Pancreas (tissue), 10 donors: Measurements from ENCODE around the gene XBP1. TPM values are rescaled to one million over a fixed set of nuclear protein-coding genes. Genes with fewer than 3 reads are reported as not detected.

Experiments
- ATAC-seq, 4 donors: fragments of 200-7000 bp; cut with Tn5 transposase; one replicate each; pipeline versions ENCODE4 v1.8.0 to v1.9.1; 2020; ENCODE audit warnings: mild to moderate bottlenecking in 4 of 4, moderate library complexity in 4 of 4
- DNase-seq, 6 donors: peaks; one replicate each; pipeline ENCODE4 v3.0.0-alpha.2; 2020
- FAIRE-seq: peaks from 2 replicates; lab custom pipeline; 2012; peaks lifted over from hg19 to GRCh38; lab: Jason Lieb, UNC
- H3K27ac ChIP-seq, 4 donors: fragments of 200-600 bp; sonication (generic); 1 replicate in 3 of 4; 2 replicates in 1 of 4; pipeline versions ENCODE4 v1.5.0 to v1.8.0; 2020
- H3K27me3 ChIP-seq, 4 donors: fragments of 200-600 bp; one replicate each; pipeline ENCODE4 v1.8.0; 2021
- H3K36me3 ChIP-seq, 3 donors: fragments of 200-600 bp; sonication (generic) in 1 of 3; one replicate each; pipeline versions ENCODE4 v1.5.0 to v1.8.0; 2020 to 2021
- H3K4me1 ChIP-seq, 3 donors: fragments of 200-600 bp; one replicate each; pipeline ENCODE4 v1.8.0; 2021
- H3K4me3 ChIP-seq, 4 donors: fragments of 200-600 bp; sonication (generic) in 2 of 4; one replicate each; pipeline versions ENCODE4 v1.5.0 to v1.8.0; 2020 to 2021
- H3K9me3 ChIP-seq, 4 donors: fragments of 200-600 bp; one replicate each; pipeline ENCODE4 v1.8.0; 2021
- CTCF ChIP-seq, 4 donors: fragments of 200-600 bp; sonication (generic) in 3 of 4; IDR thresholded peaks; one replicate each; pipeline versions ENCODE4 v1.5.0 to v1.8.0; 2021; ENCODE audit warnings: antibody characterized with exemption in 4 of 4
- WGBS, 2 donors: extraction: QIAGEN DNeasy Blood & Tissue Kit; methylation state at CpG; one replicate each; pipeline ENCODE4 v1.1.7; 2013; 5-methylcytosine and 5-hydroxymethylcytosine counted together
- intact Hi-C, 3 donors: fragments of 100-400 bp; cut with DNase I; formaldehyde crosslinking; loops; one replicate each; pipeline versions ENCODE4 v1.11.1 to v1.14.2; 2022
- polyA plus RNA-seq, 2 donors: library from polyadenylated mRNA; stranded (reverse); fragments of 200-250 nt; gene quantifications; one replicate each; pipeline ENCODE4 v1.2.3, GENCODE V29; 2013
- total RNA-seq, 6 donors: library from RNA; stranded (reverse); fragmentation: NEBNext Ultra II Directional in 4 of 6; extraction: Animal tissue kit (Norgen Biotek cat#: 25700) in 4 of 6; gene quantifications; one replicate each; pipeline versions ENCODE4 v1.2.1 to v1.2.4, GENCODE V29; 2021 to 2023
- donor health status: healthy with polysubstance abuse.
- donor health status: DM: no; HTN: no; CAD: no; lungs with moderate emphysema.
- donor health status: DM: no; HTN: no; CAD: no.
- donor health status: control.
- donor health status: control.
- donor health status: Bipolar disorder and iron deficiency.
- donor health status: DM: yes; HTN: yes; CAD: no.
- donor health status: DM: no; HTN: no; CAD: no.
- donor health status: DM: no; HTN: no; CAD: no.
- donor health status: DM: yes; HTN: yes; CAD: no.

XBP1 gene
- total and polyA plus RNA-seq, 8 donors = 178 to 974 (median 685) TPM

- Histone ChIP-seq H3K36me3 (peaks cover 0 to 50% (median 16%) of the 10 kb centered on the region in 3 donors), H3K27ac (peak overlapping the region; percentile 2 to 67 (median 44)), H3K4me3 (no peak overlapping the region), H3K27me3 (no peaks in the 10 kb centered on the region), H3K4me1 (peaks cover 11 to 17% (median 13%) of the 10 kb centered on the region in 3 donors), H3K9me3 (no peaks in the 10 kb centered on the region)
- ATAC-seq (peak; percentile 55 to 82 (median 72)), FAIRE-seq (peak; percentile 57), DNase-seq (no peak)
- TF ChIP-seq CTCF (IDR thresholded peaks at IDR 0.05) = no peak
- intact Hi-C loops = no loop called here
- 22 to 33% methylated on average over 4 of the region's 4 CpGs for WGBS, 2 donors
Measured at GRCh38 chr22:28783786-28784671, 16.3 kb downstream of the XBP1 start.

GRCh38 chr22:28780296-28780695, 20.1 kb downstream of the XBP1 start:
- intact Hi-C loops = no loop called here
- TF ChIP-seq CTCF (IDR thresholded peaks at IDR 0.05) = no peak
- no peaks in the 10 kb centered on the region for H3K27me3 ChIP-seq
- H3K4me1 ChIP-seq = peaks cover 11 to 22% (median 13%) of the 10 kb centered on the region in 3 donors
- H3K27ac ChIP-seq = no peak overlapping the region
- no peak overlapping the region for H3K4me3 ChIP-seq
- H3K36me3 ChIP-seq = peaks cover 0 to 33% (median 6%) of the 10 kb centered on the region in 3 donors
- FAIRE-seq (no peak), DNase-seq (no peak), ATAC-seq (no peak)
- no peaks in the 10 kb centered on the region for H3K9me3 ChIP-seq
- 90 to 95% methylated on average over 1 of the region's 1 CpG for WGBS, 2 donors

GRCh38 chr22:28779833-28780232, 20.5 kb downstream of the XBP1 start:
- DNase-seq = no peak
- H3K27ac ChIP-seq = no peak overlapping the region
- H3K4me3 ChIP-seq = no peak overlapping the region
- intact Hi-C loops = no loop called here
- no peaks in the 10 kb centered on the region for H3K9me3 ChIP-seq
- H3K4me1 ChIP-seq = peaks cover 11 to 26% (median 13%) of the 10 kb centered on the region in 3 donors
- peaks cover 0 to 29% (median 6%) of the 10 kb centered on the region in 3 donors for H3K36me3 ChIP-seq
- no peak for FAIRE-seq
- no peaks in the 10 kb centered on the region for H3K27me3 ChIP-seq
- no peak for TF ChIP-seq CTCF (IDR thresholded peaks at IDR 0.05)
- 66 to 74% methylated on average over 5 of the region's 5 CpGs for WGBS, 2 donors
- no peak for ATAC-seq

GRCh38 chr22:28774378-28774777, 26.0 kb downstream of the XBP1 start:
- no peak for TF ChIP-seq CTCF (IDR thresholded peaks at IDR 0.05)
- ATAC-seq (no peak), FAIRE-seq (no peak), DNase-seq (no peak)
- Histone ChIP-seq H3K27ac (no peak overlapping the region), H3K4me1 (peaks cover 0 to 24% (median 0%) of the 10 kb centered on the region in 3 donors), H3K9me3 (no peaks in the 10 kb centered on the region), H3K4me3 (peak overlapping the region in 1 of 4 donors; percentile 76), H3K36me3 (peaks cover 0 to 3% (median 0%) of the 10 kb centered on the region in 3 donors), H3K27me3 (no peaks in the 10 kb centered on the region)
- intact Hi-C loops = no loop called here
- WGBS, 2 donors = 87 to 91% methylated on average over 1 of the region's 1 CpG
